ENCODE results near the gene UBL4B.

GRCh38 chr1:110160538-110161100 is 48.4 kb downstream of the UBL4B start:
- TF ChIP-seq, protein P1, sequence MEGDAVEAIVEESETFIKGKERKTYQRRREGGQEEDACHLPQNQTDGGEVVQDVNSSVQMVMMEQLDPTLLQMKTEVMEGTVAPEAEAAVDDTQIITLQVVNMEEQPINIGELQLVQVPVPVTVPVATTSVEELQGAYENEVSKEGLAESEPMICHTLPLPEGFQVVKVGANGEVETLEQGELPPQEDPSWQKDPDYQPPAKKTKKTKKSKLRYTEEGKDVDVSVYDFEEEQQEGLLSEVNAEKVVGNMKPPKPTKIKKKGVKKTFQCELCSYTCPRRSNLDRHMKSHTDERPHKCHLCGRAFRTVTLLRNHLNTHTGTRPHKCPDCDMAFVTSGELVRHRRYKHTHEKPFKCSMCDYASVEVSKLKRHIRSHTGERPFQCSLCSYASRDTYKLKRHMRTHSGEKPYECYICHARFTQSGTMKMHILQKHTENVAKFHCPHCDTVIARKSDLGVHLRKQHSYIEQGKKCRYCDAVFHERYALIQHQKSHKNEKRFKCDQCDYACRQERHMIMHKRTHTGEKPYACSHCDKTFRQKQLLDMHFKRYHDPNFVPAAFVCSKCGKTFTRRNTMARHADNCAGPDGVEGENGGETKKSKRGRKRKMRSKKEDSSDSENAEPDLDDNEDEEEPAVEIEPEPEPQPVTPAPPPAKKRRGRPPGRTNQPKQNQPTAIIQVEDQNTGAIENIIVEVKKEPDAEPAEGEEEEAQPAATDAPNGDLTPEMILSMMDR (IDR thresholded peaks at IDR 0.05; ENCODE audit: insufficient read depth, low read length, poor library complexity, severe bottlenecking), result no peak
- TF ChIP-seq EZH2phosphoT487 (conservative IDR thresholded peaks at IDR 0.05; ENCODE audit: low read length), result no peak

Measured in SU-DHL-6 (cell line).